Esophagus squamous epithelium (tissue), 5 donors: ENCODE results near the gene THPO. TPM values are rescaled to one million over a fixed set of nuclear protein-coding genes. Genes with fewer than 3 reads are reported as not detected.

Experiments
- DNase-seq: peaks from one replicate; lab custom pipeline; 2025; lab: John Stamatoyannopoulos, UW
- H3K27ac ChIP-seq, 4 donors: fragments of 200-600 bp; sonication (generic); one replicate each; pipeline ENCODE4 v1.5.1; 2016 to 2019; ENCODE audit warnings: mild to moderate bottlenecking in 1 of 4
- H3K27me3 ChIP-seq, 4 donors: fragments of 200-600 bp; sonication (generic); 1 replicate in 3 of 4; 2 replicates in 1 of 4; pipeline versions ENCODE4 v1.5.1 to v1.6.0; 2017 to 2021; ENCODE audit warnings: antibody characterized with exemption in 1 of 4
- H3K36me3 ChIP-seq, 3 donors: fragments of 200-600 bp; sonication (generic); one replicate each; pipeline ENCODE4 v1.5.1; 2016 to 2019
- H3K4me1 ChIP-seq, 3 donors: fragments of 200-600 bp; sonication (generic); one replicate each; pipeline ENCODE4 v1.5.1; 2017 to 2019
- H3K4me3 ChIP-seq, 4 donors: fragments of 200-600 bp; sonication (generic); 1 replicate in 3 of 4; 2 replicates in 1 of 4; pipeline ENCODE4 v1.5.1; 2016 to 2019; ENCODE audit warnings: mild to moderate bottlenecking in 2 of 4, moderate library complexity in 1 of 4
- H3K9me3 ChIP-seq, 3 donors: fragments of 200-600 bp; sonication (generic); one replicate each; pipeline ENCODE4 v1.5.1; 2016 to 2019
- CTCF ChIP-seq, 6 experiments: fragments of 450-650 bp in 4 of 6; fragments of 200-600 bp in 2 of 6; sonication (generic) in 2 of 6; IDR thresholded peaks; one replicate each; pipeline ENCODE4 v1.5.1; 2016 to 2019; ENCODE audit warnings: antibody characterized with exemption in 6 of 6, mild to moderate bottlenecking in 4 of 6, moderate library complexity in 4 of 6
- POLR2A ChIP-seq, 4 donors: fragments of 450-650 bp; IDR thresholded peaks; one replicate each; pipeline ENCODE4 v1.6.1; 2017; ENCODE audit warnings: antibody characterized with exemption in 4 of 4, mild to moderate bottlenecking in 4 of 4, moderate library complexity in 3 of 4
- WGBS, 2 donors: methylation state at CpG; one replicate each; pipeline ENCODE4 v1.1.5; 2018; 5-methylcytosine and 5-hydroxymethylcytosine counted together
- intact Hi-C: fragments of 100-400 bp; cut with DNase I; formaldehyde crosslinking; loops from one replicate; pipeline ENCODE4 v1.15.0; 2022
- total RNA-seq, 4 donors: library from RNA; depleted of rRNA; stranded (reverse); fragments of >200 nt; gene quantifications; one replicate each; pipeline ENCODE4 v1.1.0, GENCODE V29; 2016
- donor health status: DM: yes; HTN: yes; CAD: no.

THPO gene
- total RNA-seq, 4 donors from 2014 or later: 0.57 TPM; not detected in 3

GRCh38 chr3:184415203-184415490, 37.1 kb upstream of the THPO start:
- no peak overlapping the region for H3K4me3 ChIP-seq

DNA sequence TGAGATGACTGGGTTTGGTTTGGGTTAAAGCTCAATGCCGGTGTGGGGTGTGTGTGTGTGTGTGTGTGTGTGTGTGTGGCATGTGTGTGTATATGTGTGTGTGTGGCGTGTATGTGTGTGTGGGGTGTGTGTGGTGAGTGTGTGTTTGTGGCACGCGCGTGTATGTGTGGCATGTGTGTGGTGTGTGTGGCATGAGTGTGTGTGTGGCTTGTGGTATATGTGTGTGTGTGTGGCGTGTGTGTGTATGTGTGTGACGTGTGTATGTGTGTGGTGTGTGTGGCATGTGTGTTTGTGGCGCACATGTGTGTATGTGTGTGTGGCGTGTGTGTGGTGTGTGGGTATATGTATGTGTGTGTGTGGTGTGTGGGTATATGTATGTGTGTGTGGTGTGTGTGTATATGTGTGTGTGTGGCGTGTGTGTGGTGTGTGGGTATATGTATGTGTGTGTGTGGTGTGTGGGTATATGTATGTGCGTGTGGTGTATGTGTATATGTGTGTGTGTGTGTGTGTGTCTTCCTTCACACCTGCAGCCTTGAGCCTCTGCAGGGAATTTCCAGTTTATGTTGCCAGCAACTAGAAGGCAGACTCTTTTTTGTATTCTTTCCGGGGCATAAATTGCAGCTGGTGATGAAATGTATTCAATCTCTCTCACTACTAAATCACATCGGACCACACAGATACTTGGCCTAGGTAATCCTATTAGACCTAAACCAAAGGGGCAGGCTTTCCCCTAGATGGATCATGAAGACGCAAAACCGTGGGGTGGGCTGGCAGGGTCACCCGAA, 36.6 kb upstream of the THPO start:
- Histone ChIP-seq H3K4me1 (peaks cover 0 to 6% (median 0%) of the 10 kb centered on the region in 3 donors), H3K36me3 (no peaks in the 10 kb centered on the region), H3K4me3 (no peak overlapping the region), H3K9me3 (no peaks in the 10 kb centered on the region), H3K27me3 (no peaks in the 10 kb centered on the region), H3K27ac (no peak overlapping the region)
- DNase-seq: no peak
- intact Hi-C loops: loop anchor here (5.0 to 10.0 kb wide), 3 partner anchors 53 to 130 kb away; no protein-coding TSS in a partner anchor
- no peak for TF ChIP-seq CTCF (IDR thresholded peaks at IDR 0.05)
- no peak for TF ChIP-seq POLR2A (IDR thresholded peaks at IDR 0.05)
- 83 to 86% methylated on average over 15 to 16 of the region's 16 CpGs for WGBS, 2 donors

More at GRCh38 chr3:184415203-184415490, 37.1 kb upstream of the THPO start:
- 63 to 74% methylated on average over 3 to 4 of the region's 4 CpGs for WGBS, 2 donors
- TF ChIP-seq CTCF (IDR thresholded peaks at IDR 0.05): no peak
- no peak for TF ChIP-seq POLR2A (IDR thresholded peaks at IDR 0.05)
- no peaks in the 10 kb centered on the region for H3K27me3 ChIP-seq
- no peak overlapping the region for H3K27ac ChIP-seq
- no peaks in the 10 kb centered on the region for H3K36me3 ChIP-seq
- no peaks in the 10 kb centered on the region for H3K9me3 ChIP-seq
- H3K4me1 ChIP-seq: peaks cover 0 to 6% (median 0%) of the 10 kb centered on the region in 3 donors
- DNase-seq: no peak
- intact Hi-C loops: loop anchor here (5.0 to 10.0 kb wide), 3 partner anchors 52 to 130 kb away; no protein-coding TSS in a partner anchor

DNA sequence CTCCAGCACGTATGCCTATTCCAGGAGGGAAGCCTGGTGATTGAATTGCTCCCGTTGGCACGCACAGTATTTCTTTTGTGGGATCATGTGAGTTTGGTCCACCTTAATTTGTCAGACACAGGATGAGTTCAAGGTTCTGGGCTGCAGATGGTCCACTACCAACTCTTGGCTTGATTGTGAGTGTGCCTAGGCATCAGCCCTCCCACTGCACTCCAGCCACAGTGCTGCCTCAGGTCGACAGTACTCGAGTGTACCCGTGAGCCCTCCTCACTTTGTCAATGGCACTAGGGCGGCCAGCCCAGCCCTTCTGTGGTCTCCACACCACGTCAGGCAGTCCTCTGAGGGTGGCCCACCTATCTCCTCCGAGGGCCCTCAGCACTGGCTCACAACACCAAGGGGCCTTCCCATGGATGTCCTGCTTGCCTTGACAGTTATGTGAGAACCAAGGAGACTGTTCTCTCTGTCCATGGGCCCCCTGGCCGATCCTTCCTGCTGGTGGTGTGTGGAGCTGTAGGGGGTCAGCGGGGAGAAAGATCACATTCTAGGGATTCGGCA, 32.0 kb upstream of the THPO start:
- no peak for DNase-seq
- intact Hi-C loops: loop anchor here (10.0 kb wide), 2 partner anchors 105 to 135 kb away; no protein-coding TSS in a partner anchor
- no peaks in the 10 kb centered on the region for H3K36me3 ChIP-seq
- WGBS, 2 donors: 72 to 100% methylated on average over 6 to 7 of the region's 12 CpGs
- no peaks in the 10 kb centered on the region for H3K27me3 ChIP-seq
- no peaks in the 10 kb centered on the region for H3K9me3 ChIP-seq
- H3K4me1 ChIP-seq: no peaks in the 10 kb centered on the region
- no peak overlapping the region for H3K4me3 ChIP-seq
- TF ChIP-seq CTCF (IDR thresholded peaks at IDR 0.05): no peak
- TF ChIP-seq POLR2A (IDR thresholded peaks at IDR 0.05): no peak
- H3K27ac ChIP-seq: no peak overlapping the region

DNA sequence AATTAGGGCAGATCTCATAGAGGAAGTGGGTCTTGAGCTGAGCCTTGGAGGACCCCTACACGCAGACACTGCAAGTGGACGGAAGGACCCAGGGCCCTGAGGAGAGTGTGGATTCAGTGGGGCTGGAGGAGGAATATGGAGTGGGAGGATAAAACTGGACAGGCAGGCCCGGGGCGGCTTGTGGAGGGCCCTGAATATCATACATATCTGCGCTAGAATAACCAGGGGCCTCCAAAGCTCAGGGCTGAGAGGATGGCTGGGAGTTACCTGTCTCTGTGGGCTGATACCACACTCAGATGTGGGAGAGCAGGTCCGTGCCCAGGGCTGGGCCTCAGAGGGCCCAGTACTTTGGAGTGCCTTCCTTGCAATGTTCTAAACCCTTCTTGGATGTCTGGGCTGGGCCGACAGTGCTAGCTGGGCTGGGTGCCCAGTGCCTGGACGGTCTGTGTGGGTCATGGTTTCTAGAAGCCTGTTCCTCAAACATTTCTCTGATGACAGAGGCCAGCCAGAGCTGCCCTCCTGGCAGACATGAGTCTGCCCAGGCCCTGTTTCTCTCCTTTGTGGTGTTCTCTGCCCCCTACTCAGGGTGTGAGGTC, 31.4 kb upstream of the THPO start:
- DNase-seq: no peak
- Histone ChIP-seq H3K9me3 (no peaks in the 10 kb centered on the region), H3K36me3 (no peaks in the 10 kb centered on the region), H3K4me1 (no peaks in the 10 kb centered on the region), H3K4me3 (no peak overlapping the region), H3K27ac (no peak overlapping the region), H3K27me3 (no peaks in the 10 kb centered on the region)
- WGBS, 2 donors: 84 to 100% methylated on average over 1 to 7 of the region's 8 CpGs
- TF ChIP-seq POLR2A (IDR thresholded peaks at IDR 0.05): no peak
- no peak for TF ChIP-seq CTCF (IDR thresholded peaks at IDR 0.05)
- intact Hi-C loops: no loop called here
